GM13977 (cell line): ENCODE data around the gene COA3.

Source experiments
- DNase-seq: peaks from one replicate; pipeline ENCODE4 v3.0.0; 2012; ENCODE audit warnings: low spot score
- CTCF ChIP-seq: IDR thresholded peaks from 2 replicates; pipeline ENCODE4 v1.5.1; 2012; ENCODE audit warnings: mild to moderate bottlenecking, control low read depth; ENCODE audit not compliant: insufficient read depth; ENCODE audit errors: extremely low read depth, missing control alignments
- in situ Hi-C: fragments of 300-500 bp; cut with MboI; formaldehyde crosslinking; loops from one replicate; pipeline ENCODE4 v1.12.0; 2022; ENCODE audit warnings: low sequenced_read_pairs, low pct_unique_long_range_greater_than_20kb, mixed read lengths, inconsistent platforms; ENCODE audit not compliant: unreplicated experiment

COA3 gene

GRCh38 chr17:42818379-42818778 lies 19.9 kb upstream of the COA3 start:
- in situ Hi-C loops, result no loop called here
- no peak for DNase-seq
- no peak for TF ChIP-seq CTCF

- in situ Hi-C loops, result no loop called here
- TF ChIP-seq CTCF, result no peak
- no peak for DNase-seq
Measured at GRCh38 chr17:42817866-42818265, 19.4 kb upstream of the COA3 start.

- no peak for TF ChIP-seq CTCF
- no peak for DNase-seq
- in situ Hi-C loops, result no loop called here
Measured at GRCh38 chr17:42814633-42815399, 16.3 kb upstream of the COA3 start.

- DNase-seq, result no peak
- no peak for TF ChIP-seq CTCF
- in situ Hi-C loops, result no loop called here
Measured at GRCh38 chr17:42809250-42809649, 10.7 kb upstream of the COA3 start.

GRCh38 chr17:42806249-42806648 lies 7.7 kb upstream of the COA3 start:
- TF ChIP-seq CTCF, result no peak
- in situ Hi-C loops, result no loop called here
- DNase-seq, result no peak

- TF ChIP-seq CTCF, result no peak
- DNase-seq, result no peak
- in situ Hi-C loops, result no loop called here
Measured at GRCh38 chr17:42804918-42805367, 6.4 kb upstream of the COA3 start.
